Lung microvascular endothelial cell (primary cell): ENCODE results near the gene DBF4B. TPM values are rescaled to one million over a fixed set of nuclear protein-coding genes. Genes with fewer than 3 reads are reported as not detected.
A peak's percentile ranks its signal among the peaks of the same experiment; 100 is the strongest.

Experiments
- DNase-seq, 2 donors: peaks; one replicate each; pipeline versions ENCODE4 v3.0.0 to v3.0.0-alpha.2; 2010; ENCODE audit warnings: low read depth in 2 of 2
- total RNA-seq: library from RNA; depleted of rRNA; stranded (reverse); fragments of >200 nt; gene quantifications from 2 replicates; pipeline ENCODE4 v1.2.1, GENCODE V29; 2014

DBF4B gene
- total RNA-seq, 1 donor from 2014 or later: 1.6 TPM

GRCh38 chr17:44759086-44759915 is 50.8 kb downstream of the DBF4B start:
- DNase-seq: no peak

GRCh38 chr17:44759916-44760243 is 51.4 kb downstream of the DBF4B start:
- no peak for DNase-seq

GRCh38 chr17:44760474-44761308 is 52.2 kb downstream of the DBF4B start:
- DNase-seq: no peak

GRCh38 chr17:44761932-44762810 is 53.7 kb downstream of the DBF4B start:
- no peak for DNase-seq

GRCh38 chr17:44763170-44763569 is 54.7 kb downstream of the DBF4B start:
- no peak for DNase-seq

GRCh38 chr17:44765965-44766364 is 57.5 kb downstream of the DBF4B start:
- no peak for DNase-seq

GRCh38 chr17:44766409-44767038 is 58.1 kb downstream of the DBF4B start:
- DNase-seq: no peak

- no peak for DNase-seq
Measured at GRCh38 chr17:44767493-44767892, 59.0 kb downstream of the DBF4B start.

- no peak for DNase-seq
Measured at GRCh38 chr17:44768505-44769142, 60.2 kb downstream of the DBF4B start.

- DNase-seq: no peak
Measured at GRCh38 chr17:44769230-44769629, 60.8 kb downstream of the DBF4B start.

- no peak for DNase-seq
Measured at GRCh38 chr17:44769647-44770084, 61.2 kb downstream of the DBF4B start.

- no peak for DNase-seq
Measured at GRCh38 chr17:44770166-44770925, 61.9 kb downstream of the DBF4B start.

- DNase-seq: no peak
Measured at GRCh38 chr17:44772308-44773045, 64.0 kb downstream of the DBF4B start.

- no peak for DNase-seq
Measured at GRCh38 chr17:44773140-44773539, 64.7 kb downstream of the DBF4B start.

- DNase-seq: peak; percentile 72 to 82
Measured at GRCh38 chr17:44774271-44775135, 66.0 kb downstream of the DBF4B start.

GRCh38 chr17:44775136-44775837 is 66.8 kb downstream of the DBF4B start:
- peak; percentile 96 to 97 for DNase-seq

GRCh38 chr17:44775838-44776621 is 67.6 kb downstream of the DBF4B start:
- peak in 1 of 2 donors; percentile 11 for DNase-seq
